Measurements from ENCODE around the gene RASAL2.
A peak's percentile ranks its signal among the peaks of the same experiment; 100 is the strongest.
"Not testable (repeated sequence)": the region's sequence is repeated elsewhere in the genome, so short reads cannot be mapped to it uniquely, and the experiment has no call there.

Gene RASAL2

DNA sequence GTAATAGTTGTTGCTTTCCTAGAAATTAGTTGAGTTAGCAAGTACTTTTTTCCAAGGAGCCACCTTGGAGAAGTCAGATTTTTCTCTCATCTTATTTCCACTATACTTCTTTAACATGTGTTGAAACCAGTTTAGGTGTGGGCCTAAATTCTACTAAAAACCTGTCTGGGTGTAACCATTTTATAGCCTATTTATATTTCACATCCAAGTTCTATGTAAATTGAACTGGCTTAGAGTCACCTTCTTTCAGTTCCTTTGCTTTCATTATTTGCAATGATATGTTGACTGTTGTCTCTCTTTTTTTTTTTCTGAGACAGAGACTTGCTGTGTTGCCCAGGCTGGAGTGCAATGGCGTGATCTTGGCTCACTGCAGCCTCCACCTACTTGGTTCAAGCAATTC lies 207.2 kb downstream of the RASAL2 start:
- DNase-seq, result no peak

DNA sequence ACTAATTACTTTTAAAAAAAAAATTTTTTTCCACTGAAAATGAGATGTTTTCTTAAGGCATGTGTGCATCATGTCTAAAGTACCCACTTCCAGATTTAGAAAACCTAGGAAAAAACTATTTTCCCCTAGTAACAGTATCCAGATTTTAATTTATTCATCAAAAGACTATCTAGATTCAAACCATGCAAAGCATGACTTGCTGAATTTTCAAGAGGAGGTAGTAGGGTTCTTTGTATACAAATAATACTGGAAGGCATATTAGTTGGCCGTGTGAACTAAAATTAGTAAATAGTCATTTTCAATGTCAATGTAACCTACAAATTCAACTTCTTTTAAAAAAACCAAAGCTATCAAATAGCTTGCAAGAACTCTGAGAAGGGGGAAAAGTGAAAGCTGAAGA lies 213.4 kb downstream of the RASAL2 start:
- DNase-seq, result no peak

DNA sequence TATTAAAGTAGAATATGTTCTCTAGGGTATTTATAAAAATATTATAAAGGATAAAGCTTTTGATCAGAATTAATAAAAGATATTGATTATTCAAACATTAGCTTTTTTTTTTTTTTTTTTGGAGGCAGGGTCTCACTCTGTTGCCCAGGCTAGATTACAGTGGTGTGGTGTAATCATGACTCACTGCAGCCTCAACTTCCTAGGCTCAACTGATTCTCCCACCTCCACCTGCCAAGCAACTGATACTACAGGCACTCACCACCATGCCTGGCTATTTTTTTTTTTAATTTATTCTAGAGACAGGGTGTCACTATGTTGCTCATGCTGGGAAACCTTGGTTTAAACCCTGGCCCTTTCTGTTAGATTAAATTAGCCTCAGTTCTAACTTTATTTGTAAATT lies 214.5 kb downstream of the RASAL2 start:
- DNase-seq, result no peak

DNA sequence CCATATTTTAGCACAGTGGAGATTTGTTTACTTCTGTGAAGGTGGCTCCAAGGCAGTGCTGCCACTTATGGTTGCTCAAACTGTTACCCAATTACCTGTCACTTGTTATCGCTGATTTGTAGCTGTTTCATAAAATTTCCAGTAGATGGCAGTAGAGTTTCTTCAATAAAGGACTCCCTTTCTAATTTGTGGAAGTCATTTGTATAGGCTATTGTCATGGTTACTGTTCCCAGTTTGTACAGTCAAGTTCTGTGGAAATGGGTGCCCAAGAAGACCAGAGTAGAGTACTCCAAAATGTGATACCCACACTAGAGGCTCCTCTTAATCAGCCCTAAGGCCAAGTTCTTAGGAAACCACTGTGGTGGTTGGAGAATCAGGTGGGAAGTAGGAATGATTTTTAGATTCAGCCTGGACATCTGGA lies 216.8 kb downstream of the RASAL2 start:
- peak; percentile 24 for DNase-seq

DNA sequence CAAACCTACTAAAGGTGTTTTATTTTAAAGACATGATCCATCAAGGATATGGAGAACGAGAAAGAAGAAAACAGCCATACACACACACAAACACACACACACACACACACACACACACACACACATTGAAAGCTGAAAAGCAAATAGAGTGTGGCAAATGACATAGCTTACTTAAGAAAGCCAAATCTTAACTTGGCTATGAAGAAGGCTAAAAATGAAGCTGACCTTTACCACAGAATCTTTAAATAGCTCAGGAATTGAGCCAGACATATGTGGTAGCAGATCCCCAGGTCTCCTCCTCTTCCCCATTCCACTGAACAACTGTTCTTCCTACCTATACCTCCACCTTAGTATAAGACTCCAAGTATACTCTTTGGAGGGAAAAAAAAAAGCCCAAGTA lies 217.3 kb downstream of the RASAL2 start:
- no peak for DNase-seq

DNA sequence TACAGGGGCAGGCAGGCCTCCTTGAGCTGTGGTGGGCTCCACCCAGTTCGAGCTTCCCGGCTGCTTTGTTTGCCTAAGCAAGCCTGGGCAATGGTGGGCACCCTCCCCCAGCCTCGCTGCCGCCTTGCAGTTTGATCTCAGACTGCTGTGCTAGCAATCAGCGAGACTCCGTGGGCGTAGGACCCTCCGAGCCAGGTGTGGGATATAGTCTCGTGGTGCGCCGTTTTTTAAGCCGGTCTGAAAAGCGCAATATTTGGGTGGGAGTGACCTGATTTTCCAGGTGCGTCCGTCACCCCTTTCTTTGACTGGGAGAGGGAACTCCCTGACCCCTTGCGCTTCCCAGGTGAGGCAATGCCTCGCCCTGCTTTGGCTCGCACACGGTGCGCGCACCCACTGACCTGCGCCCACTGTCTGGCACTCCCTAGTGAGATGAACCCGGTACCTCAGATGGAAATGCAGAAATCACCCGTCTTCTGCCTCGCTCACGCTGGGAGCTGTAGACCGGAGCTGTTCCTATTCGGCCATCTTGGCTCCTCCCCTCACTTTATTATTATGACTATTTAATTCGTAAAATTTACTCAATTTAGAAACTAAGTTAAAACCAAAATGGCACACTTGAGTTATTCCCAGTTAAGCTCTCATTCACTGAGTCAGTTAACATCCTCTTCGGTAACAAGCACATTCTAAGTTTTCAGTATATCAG lies 226.5 kb downstream of the RASAL2 start:
- DNase-seq, result not testable (repeated sequence)

DNA sequence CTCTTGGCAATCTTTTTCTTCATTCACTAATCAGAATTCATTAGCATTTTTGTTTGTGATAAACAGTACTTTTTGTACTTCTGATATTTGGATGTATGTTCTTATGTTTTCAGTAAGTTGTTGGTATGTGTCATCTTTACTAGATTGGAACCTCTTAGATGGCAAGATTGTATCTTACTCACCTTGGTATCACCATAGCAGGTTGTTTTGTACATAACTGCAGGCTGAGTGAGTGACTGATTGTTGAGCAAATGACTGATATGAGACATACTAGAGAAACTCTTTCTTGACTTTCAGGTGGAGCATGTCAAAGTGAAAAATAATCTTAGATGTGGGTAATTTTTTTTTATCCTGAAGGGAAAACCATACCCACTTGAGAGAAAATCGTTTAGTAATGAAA lies 229.2 kb downstream of the RASAL2 start:
- no peak for DNase-seq

DNA sequence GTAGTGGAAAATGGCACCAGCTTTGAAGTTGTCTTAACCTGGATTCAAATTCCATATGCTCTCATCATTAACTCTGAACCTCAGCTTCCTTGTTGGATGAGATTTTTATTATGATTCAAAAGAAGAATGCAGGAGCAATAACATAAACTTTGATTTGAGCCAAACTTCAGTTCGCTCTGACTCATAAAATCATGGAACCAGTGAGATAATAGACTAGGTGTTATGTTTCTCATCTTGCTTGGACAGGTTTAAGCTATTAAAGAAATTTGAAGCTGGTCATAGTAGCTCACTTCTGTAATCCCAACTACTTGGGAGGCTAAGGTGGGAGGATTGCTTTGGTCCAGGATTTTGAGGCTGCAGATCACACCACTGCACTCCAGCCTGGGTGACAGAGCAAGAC lies 230.1 kb downstream of the RASAL2 start:
- no peak for DNase-seq

DNA sequence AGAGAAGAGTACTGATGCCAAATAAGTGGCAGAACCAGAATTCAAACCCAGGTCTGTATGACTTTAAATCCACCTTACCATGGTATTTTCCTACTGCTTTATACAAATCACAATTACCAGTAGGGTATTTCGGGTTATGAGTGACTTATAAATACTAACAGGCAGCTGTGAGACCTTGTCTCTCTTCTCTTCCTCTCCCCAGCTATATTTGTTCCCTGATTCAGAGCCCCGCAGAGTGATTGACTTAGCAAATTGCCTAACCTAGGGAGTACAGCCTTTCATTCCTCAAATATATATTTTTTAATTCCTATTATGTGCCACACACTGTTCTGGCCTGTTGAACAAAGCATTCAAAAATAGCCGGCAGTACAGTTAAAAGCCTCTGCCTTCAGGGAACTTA lies 234.8 kb downstream of the RASAL2 start:
- DNase-seq, result no peak

DNA sequence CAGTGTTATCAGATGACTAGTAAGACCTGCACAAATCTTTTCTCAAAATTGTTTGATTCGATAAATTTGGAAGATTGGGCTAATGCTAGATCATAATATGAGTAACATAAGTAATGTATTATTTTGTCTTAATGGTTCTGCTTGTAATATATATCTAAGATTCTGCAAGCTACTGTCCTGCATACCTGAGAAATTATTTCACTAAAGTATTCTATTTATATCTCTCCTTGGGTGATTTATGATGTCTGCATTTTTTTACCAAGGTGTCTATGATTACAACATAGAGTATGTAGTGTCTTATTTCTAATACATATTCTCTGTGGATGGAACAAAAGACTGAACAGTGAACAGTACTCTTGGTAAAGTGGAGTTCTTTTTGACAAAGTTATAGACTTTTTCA lies 236.2 kb downstream of the RASAL2 start:
- DNase-seq, result no peak

DNA sequence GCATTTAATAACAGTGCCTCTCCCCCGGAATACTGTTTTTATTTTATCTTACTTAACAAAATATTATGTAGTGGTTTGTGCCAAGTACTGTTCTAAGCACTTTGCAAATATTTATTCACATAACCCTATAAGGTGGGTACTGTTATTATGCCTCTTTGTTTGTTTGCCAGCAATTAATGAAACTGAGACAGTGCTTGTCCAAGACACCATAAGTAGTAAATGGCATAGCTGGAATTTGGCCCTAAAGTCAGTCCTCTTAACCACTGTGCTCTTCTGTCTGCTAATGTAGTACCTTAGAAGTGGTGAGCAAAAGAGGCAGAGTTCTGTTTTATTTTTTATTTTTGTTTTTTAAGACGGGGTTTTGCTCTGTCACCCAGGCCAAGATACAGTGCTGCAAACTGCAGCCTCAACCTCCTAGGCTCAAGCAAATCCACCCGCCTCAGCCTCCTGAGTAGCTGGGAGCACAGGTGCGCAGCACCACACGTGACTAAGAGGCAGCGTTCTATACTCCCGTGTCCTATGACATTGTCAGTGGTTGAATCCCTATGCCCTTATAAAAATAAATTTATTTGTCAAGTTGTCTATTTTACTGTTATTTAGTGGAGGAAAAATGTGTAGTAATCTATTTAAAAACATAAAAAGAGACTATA lies 237.1 kb downstream of the RASAL2 start:
- DNase-seq, result no peak

DNA sequence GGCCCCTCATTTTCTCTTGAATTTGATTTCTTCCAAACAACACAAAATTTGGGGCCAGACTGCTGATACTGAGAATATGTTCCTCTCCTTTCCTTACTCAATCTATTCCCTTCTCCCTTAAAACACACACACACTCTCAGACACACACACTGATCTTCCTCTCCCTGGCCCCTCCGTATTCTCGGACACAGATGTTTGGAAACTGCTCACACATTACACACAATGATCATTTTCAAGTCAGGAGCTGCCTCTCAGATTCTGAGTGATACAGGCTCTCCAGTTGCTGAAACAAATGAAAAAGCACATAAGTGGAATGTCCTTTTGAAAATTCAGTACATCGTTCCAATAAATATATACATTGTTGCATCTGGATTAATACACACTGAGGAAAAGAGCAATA lies 241.5 kb downstream of the RASAL2 start:
- DNase-seq, result no peak

DNA sequence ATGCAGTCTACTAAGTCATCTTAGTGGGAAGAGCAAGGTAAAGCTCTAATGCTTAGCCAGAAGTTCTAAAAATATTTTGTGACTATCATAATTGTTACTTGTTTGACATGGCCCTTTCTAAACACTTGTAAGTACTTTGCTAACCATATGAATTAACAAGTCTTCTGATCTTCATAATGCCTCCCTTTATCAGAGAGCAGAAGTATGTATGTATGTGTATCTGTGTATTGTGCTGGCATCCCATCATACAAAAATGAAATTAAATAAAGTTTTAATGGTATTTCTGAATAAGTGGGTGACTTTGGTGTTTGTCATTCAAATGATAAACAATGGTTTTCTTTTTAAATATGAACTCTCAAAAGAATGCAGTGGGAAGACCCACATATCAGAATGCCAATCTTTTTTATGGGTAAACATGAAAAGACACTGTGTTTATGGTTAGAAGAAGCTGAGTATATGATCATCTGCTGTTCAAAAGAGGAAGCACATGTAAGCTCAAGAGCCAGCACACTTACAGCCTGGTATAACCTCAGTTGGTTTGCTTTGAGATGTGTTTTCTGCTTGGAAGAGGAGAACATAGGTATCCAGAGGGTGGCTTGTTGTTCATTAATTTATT lies 243.3 kb downstream of the RASAL2 start:
- no peak for DNase-seq

DNA sequence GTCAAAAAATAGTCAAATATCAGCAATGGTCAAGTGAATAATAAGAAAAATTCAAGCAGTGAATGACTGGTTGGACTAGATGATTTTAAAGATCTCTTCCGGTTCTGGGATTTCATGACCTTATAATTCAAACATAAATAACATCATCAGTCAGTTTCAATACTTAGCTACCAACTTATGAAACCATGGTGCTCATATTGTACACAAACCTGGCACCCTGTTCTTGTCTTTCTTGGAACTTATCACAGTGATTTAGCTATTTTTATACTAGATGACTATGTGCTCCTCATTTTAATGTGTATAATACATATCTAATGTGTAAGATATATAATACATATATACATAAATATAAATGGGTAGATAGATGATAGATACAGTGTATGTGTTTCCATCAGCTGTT lies 245.9 kb downstream of the RASAL2 start:
- DNase-seq, result no peak

DNA sequence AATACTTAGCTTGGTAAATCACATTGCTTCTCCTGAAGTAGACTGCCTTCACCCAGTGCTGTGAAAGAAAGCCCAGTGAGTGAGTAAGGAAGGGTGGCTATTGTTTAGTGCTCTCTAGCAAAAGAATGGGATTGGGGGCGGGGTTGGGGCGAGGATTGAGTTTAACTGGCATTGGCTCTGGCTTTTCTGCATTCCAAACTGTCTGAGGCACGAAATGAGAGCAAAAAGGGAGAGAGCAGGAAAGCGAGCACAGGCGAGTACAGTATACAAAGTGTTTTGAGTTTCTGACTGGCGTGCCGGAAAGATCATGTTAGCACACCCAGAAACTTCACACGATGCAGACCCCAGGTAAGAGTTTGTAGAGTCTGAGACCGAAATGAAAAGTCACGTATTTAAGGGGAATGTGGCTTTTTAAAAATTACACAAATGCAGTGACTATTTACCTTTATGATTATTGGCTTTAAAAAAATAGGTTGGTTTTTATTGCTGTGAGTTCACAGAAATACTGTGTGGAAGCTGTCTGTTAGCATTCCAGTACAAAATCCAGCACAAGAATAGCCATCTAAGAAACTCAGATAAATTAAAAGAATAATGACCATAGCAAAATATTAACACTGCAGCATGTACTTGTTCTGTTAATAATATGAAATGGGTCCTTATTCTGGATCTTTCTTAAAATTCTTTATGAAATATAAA lies 247.5 kb downstream of the RASAL2 start:
- DNase-seq, result no peak

DNA sequence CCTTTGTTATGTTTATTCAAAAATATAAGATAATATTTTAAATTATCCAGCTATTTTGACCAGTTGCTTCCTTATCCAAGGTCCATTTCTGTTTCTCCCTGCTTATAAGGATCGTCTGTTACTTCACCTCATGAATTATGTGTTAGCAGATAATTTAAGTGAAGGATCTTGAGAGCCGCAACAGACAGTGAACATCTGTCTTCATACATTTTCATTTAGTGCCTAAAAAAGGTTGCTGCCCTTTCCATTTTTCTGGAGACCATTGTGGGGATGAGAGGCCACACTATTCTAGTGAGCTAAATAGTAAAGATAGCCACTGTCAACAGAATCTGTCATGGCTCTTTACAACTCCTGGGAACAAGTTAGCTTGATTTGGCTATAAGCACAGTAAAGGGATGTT lies 248.8 kb downstream of the RASAL2 start:
- no peak for DNase-seq

DNA sequence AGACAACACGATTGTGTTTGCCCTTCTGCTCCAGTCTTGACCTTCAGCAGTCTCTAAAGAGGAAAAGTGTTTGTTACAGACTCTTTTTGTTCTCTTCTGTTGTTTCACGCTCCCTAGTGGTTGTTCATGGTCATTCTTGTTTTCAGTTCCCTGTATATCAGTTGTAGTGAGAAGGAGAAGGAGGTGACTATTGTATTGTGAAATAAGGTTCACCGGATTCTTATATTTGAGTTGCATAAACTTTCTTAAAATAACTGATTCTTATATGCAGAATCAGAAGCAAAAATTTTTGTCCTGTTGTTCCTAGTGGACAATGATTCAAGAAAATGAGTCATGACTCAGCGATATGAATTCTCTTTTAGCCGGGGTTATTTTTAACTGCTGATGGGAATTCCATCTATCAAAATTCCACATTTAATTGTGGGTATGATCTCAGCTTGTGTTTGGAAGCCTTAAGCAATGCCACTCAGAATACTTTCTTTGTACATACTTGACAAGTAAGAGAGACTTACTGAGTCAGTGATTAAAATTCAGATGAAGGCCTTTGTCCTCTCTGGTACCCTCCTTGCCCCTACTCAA lies 250.7 kb downstream of the RASAL2 start:
- DNase-seq, result no peak

DNA sequence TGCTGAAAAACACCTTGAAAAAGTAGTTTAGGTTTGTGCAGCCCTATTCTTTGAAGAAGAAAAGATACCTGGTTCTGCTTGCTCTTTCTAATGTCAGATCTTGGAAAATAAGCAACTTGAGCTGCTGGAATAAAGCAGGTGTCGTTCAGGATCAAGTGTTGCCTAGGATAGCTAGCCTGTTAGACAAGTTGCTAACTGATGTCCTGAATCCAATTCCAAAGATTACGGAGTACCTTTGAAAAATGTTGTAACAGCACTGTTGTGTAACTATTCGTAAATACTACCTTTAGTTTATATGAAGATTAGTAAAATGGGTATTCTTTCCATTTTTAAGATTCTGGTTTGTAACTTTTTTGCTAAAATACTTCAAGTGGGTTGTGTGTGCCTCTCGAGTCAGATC lies 251.3 kb downstream of the RASAL2 start:
- no peak for DNase-seq

DNA sequence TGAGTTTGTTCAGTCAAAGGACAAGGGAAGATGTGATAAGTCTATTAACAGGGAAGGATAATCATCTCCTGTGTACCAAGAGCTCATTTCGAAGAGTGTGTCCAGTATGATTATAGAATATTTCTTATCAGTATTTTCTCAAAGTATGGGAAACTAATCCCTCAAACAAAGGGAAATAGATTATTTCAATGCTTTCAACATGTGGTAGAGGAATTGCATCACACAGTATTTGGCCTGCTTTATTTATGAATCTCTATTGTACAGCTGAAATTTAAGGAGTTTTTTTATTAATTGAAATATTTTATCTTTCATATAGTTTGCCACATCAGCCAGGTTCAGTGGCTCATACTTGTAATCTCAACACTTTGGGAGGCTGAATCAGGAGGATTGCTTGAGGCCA lies 251.9 kb downstream of the RASAL2 start:
- no peak for DNase-seq

DNA sequence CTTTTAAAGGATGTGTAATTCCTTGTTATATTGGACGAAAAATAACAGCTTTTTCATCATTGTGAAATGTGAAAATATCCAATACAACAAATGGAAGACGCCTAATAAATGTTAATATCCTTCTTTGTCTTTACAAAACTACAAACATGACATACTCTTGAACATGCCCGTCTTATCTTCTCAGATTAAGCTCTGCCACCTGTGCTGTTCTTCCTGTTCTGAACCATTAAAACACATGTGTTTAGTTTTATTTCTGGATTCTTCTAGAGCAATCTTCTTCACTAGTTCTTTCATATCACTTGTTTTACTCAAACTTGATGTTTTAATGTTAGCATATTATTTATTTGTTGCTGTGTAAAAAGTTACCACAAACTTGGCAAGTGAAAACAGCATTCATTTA lies 255.9 kb downstream of the RASAL2 start:
- no peak for DNase-seq

DNA sequence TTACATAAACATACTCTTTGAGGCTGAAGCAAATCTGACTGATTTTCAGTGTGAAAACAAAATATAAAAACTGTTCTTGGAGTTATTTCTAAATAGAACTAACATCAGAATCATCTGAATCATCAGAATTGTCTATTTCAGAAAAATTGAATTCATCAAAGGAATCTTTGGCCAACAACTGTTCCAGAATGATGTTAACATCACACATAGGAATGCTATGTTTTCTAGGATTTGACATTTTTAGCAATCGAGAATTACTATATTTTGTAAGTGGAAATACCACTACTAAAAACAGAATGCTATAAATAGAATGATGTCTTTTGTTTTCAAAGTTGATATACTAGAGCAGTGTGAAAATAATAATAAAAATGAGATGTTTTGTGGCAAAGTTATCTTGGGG lies 258.0 kb downstream of the RASAL2 start:
- DNase-seq, result not testable (repeated sequence)

DNA sequence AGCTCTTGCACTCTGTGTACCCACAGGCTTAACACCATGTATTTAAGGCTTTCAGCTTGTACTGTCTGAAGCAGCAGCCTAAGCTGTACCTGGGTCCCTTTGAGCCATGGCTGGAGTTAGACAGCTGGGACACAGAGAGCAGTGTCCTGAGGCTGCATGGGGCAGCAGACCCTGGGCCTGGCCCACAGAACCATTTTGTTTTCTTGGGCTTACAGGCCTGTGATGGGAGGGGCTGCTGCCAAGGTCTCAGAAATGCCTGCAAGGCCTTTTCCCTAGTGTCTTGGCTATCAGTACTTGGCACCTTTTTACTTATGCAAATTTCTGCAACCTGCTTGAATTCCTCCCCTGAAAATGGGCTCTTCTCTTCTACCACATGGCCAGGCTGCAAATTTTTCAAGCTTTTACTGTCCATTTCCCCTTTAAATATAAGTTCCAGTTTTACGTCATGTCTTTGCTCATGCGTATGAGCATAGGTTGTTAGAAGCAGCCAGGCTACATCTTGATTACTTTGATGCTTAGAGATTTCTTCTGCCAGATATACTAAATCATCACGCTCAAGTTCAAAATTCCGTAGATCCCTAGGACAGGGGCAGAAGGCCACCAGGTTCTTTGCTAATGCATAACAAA lies 259.0 kb downstream of the RASAL2 start:
- no peak for DNase-seq

DNA sequence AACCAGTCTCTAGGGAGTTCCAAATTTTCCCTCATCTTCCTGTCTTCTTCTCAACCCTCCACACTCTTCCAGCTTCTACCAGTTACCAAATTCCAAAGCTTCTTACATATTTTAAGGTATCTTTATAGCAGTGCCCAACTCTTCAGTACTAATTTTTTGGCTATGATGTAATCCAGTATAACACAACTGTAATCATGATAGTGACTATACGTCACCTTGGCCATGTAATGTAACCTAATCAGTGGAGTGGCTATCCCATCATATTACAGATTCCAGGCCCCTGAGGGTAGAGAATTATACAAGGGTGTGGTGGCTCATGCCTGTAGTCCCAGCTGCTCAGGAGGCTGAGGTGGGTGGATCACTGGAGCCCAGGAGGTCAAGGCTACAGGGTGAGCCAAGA lies 259.6 kb downstream of the RASAL2 start:
- no peak for DNase-seq

Data from NCI-H2081 treated with DMSO at 0.1 percent for 48 hours (cell line).